Astrocyte of the cerebellum (primary cell): ENCODE results near the gene MMP2.

Experiments used
- DNase-seq: peaks from one replicate; pipeline ENCODE4 v3.0.0-alpha.2; 2011; ENCODE audit warnings: low read depth
- H3K4me3 ChIP-seq: 2 replicates; pipeline ENCODE4 v1.5.1; 2011; ENCODE audit warnings: mild to moderate bottlenecking, low read depth, low read length, moderate library complexity
- in situ Hi-C: cut with HindIII; loops from 2 replicates; pipeline ENCODE4 v1.10.0; 2017; ENCODE audit warnings: low sequenced_read_pairs
- TF ChIP-seq, protein P1 (sequence below): IDR thresholded peaks from 2 replicates; pipeline ENCODE4 v1.5.1; 2012; ENCODE audit warnings: low read length, low read depth, moderate library complexity, mild to moderate bottlenecking; ENCODE audit errors: missing control alignments

The MMP2 gene

GRCh38 chr16:55437625-55438024 lies 41.4 kb upstream of the MMP2 start:
- TF ChIP-seq, protein P1, sequence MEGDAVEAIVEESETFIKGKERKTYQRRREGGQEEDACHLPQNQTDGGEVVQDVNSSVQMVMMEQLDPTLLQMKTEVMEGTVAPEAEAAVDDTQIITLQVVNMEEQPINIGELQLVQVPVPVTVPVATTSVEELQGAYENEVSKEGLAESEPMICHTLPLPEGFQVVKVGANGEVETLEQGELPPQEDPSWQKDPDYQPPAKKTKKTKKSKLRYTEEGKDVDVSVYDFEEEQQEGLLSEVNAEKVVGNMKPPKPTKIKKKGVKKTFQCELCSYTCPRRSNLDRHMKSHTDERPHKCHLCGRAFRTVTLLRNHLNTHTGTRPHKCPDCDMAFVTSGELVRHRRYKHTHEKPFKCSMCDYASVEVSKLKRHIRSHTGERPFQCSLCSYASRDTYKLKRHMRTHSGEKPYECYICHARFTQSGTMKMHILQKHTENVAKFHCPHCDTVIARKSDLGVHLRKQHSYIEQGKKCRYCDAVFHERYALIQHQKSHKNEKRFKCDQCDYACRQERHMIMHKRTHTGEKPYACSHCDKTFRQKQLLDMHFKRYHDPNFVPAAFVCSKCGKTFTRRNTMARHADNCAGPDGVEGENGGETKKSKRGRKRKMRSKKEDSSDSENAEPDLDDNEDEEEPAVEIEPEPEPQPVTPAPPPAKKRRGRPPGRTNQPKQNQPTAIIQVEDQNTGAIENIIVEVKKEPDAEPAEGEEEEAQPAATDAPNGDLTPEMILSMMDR = no peak
- in situ Hi-C loops = loop anchor here (25.0 kb wide), 1 partner anchor 300 kb away; no protein-coding TSS in a partner anchor
- DNase-seq = no peak
- H3K4me3 ChIP-seq = no peak overlapping the region

GRCh38 chr16:55438281-55438680 lies 40.7 kb upstream of the MMP2 start:
- in situ Hi-C loops = loop anchor here (25.0 kb wide), 1 partner anchor 299 kb away; no protein-coding TSS in a partner anchor
- TF ChIP-seq, protein P1 = no peak
- no peak overlapping the region for H3K4me3 ChIP-seq
- no peak for DNase-seq

- TF ChIP-seq, protein P1 = no peak
- H3K4me3 ChIP-seq = no peak overlapping the region
- no peak for DNase-seq
- in situ Hi-C loops = loop anchor here (25.0 kb wide), 1 partner anchor 298 kb away; no protein-coding TSS in a partner anchor
These were observed 39.8 kb upstream of the MMP2 start for GRCh38 chr16:55439101-55439690.

GRCh38 chr16:55443434-55444346 lies 35.3 kb upstream of the MMP2 start:
- TF ChIP-seq, protein P1 = no peak
- in situ Hi-C loops = loop anchor here (5.0 to 25.0 kb wide), 2 partner anchors 184 to 294 kb away; no protein-coding TSS in a partner anchor
- DNase-seq = no peak

GRCh38 chr16:55444754-55445485 lies 34.1 kb upstream of the MMP2 start:
- H3K4me3 ChIP-seq = no peak overlapping the region
- in situ Hi-C loops = loop anchor here (5.0 to 25.0 kb wide), 2 partner anchors 182 to 292 kb away; no protein-coding TSS in a partner anchor
- TF ChIP-seq, protein P1 = no peak
- no peak for DNase-seq

More at GRCh38 chr16:55443434-55444346, 35.3 kb upstream of the MMP2 start:
- no peak overlapping the region for H3K4me3 ChIP-seq

DNA sequence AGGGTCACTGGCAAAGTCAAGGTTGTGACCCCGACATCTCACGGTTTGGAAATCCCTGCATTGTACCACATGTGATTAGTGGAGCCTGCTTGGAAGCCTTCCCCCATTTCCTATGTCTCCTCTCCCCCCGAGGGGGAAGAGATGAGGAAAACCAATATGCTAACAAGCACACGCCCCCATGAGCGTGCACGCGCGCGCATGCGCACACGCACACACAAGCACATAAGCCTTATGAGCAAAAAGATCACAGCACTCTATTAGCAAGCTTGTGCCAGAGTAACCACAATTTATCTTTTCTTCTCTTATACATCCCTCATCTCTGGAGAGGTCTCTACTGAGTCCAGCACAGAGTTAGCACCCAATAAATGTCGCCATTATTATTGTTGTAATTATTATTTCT lies 31.8 kb upstream of the MMP2 start:
- TF ChIP-seq, protein P1 = no peak
- in situ Hi-C loops = loop anchor here (25.0 kb wide), 1 partner anchor 290 kb away; no protein-coding TSS in a partner anchor
- DNase-seq = no peak
- H3K4me3 ChIP-seq = no peak overlapping the region
